Osteoblast (primary cell): ENCODE measurements around the gene CCDC70. TPM values are rescaled to one million over a fixed set of nuclear protein-coding genes. Genes with fewer than 3 reads are reported as not detected.

Experiments
- DNase-seq: peaks from one replicate; pipeline ENCODE4 v3.0.0; 2011; ENCODE audit warnings: low spot score, mixed read lengths; ENCODE audit not compliant: insufficient read length; ENCODE audit errors: missing footprints
- H2AFZ ChIP-seq: 2 replicates; pipeline ENCODE4 v1.6.0; 2011; ENCODE audit warnings: mild to moderate bottlenecking, low read length
- H3K27ac ChIP-seq: 2 replicates; pipeline ENCODE4 v1.5.1; 2011; ENCODE audit warnings: mild to moderate bottlenecking, low read depth, low read length, moderate library complexity
- H3K27me3 ChIP-seq: 2 replicates; pipeline ENCODE4 v1.6.0; 2012; ENCODE audit warnings: mild to moderate bottlenecking, control low read depth, inconsistent platforms, low read length, moderate library complexity; ENCODE audit not compliant: insufficient read depth
- H3K36me3 ChIP-seq: 2 replicates; pipeline ENCODE4 v1.5.1; 2011; ENCODE audit warnings: mild to moderate bottlenecking, low read length, control low read depth, moderate library complexity; ENCODE audit not compliant: insufficient read depth
- H3K4me1 ChIP-seq: 2 replicates; pipeline ENCODE4 v1.5.1; 2011; ENCODE audit warnings: mild to moderate bottlenecking, low read length, control low read depth, moderate library complexity; ENCODE audit not compliant: insufficient read depth
- H3K4me2 ChIP-seq: 2 replicates; pipeline ENCODE4 v1.6.0; 2011; ENCODE audit warnings: mild to moderate bottlenecking, low read length; ENCODE audit not compliant: insufficient read depth
- H3K4me3 ChIP-seq: fragments of 200-600 bp; sonication (generic); 3 replicates; pipeline ENCODE4 v1.5.1; 2012; ENCODE audit warnings: mild to moderate bottlenecking, low read length, inconsistent platforms; ENCODE audit not compliant: insufficient read depth
- H3K79me2 ChIP-seq: 2 replicates; pipeline ENCODE4 v1.6.0; 2012; ENCODE audit warnings: mild to moderate bottlenecking, low read length, control low read depth, inconsistent platforms; ENCODE audit not compliant: insufficient read depth
- H3K9me3 ChIP-seq: 2 replicates; pipeline ENCODE4 v1.5.1; 2011; ENCODE audit warnings: low read depth, low read length, control low read depth
- H4K20me1 ChIP-seq: 2 replicates; pipeline ENCODE4 v1.6.0; 2012; ENCODE audit warnings: mild to moderate bottlenecking, low read length, control low read depth; ENCODE audit not compliant: insufficient read depth
- CTCF ChIP-seq: IDR thresholded peaks from 2 replicates; pipeline ENCODE4 v1.5.1; 2011; ENCODE audit warnings: mild to moderate bottlenecking, low read depth, low read length, moderate library complexity; ENCODE audit errors: extremely low read depth
- total RNA-seq: library from RNA; depleted of rRNA; stranded (reverse); fragments of >200 nt; gene quantifications from 2 replicates; pipeline ENCODE4 v1.2.3, GENCODE V29; 2012

The CCDC70 gene
- total RNA-seq, result not detected in 2 replicates

GRCh38 chr13:51861723-51862300, at the start of gene CCDC70:
CCDC70 (plus strand) TSS chr13:51861969; CDS start chr13:51865412, 3,443 bp downstream.
- no peak within 1 kb of the TSS for H2AFZ ChIP-seq

GRCh38 chr13:51814071-51814470, 47.7 kb upstream of the CCDC70 start:
- no peak for TF ChIP-seq CTCF
- no peak for DNase-seq
- no peak overlapping the region for H2AFZ ChIP-seq
- H3K79me2 ChIP-seq, result no peaks in the 10 kb centered on the region
- H3K4me2 ChIP-seq, result no peak overlapping the region
- no peaks in the 10 kb centered on the region for H3K9me3 ChIP-seq
- H3K4me1 ChIP-seq, result no peaks in the 10 kb centered on the region
- no peaks in the 10 kb centered on the region for H4K20me1 ChIP-seq
- no peak overlapping the region for H3K27ac ChIP-seq
- no peaks in the 10 kb centered on the region for H3K36me3 ChIP-seq
- no peak overlapping the region for H3K4me3 ChIP-seq
- peaks cover 20% of the 10 kb centered on the region for H3K27me3 ChIP-seq

More at GRCh38 chr13:51861723-51862300, at the start of gene CCDC70:
- Histone ChIP-seq H3K4me1 (no peaks in the 10 kb centered on the region), H3K36me3 (no peaks in the 10 kb centered on the region), H3K9me3 (no peaks in the 10 kb centered on the region), H3K4me3 (no peak within 1 kb of the TSS), H3K27ac (no peak within 1 kb of the TSS), H3K4me2 (no peak within 1 kb of the TSS), H3K79me2 (no peaks in the 10 kb centered on the region), H3K27me3 (peaks cover 16% of the 10 kb centered on the region), H4K20me1 (no peaks in the 10 kb centered on the region)
- no peak for DNase-seq
- no peak for TF ChIP-seq CTCF

- Histone ChIP-seq H3K9me3 (no peaks in the 10 kb centered on the region), H3K4me3 (peak overlapping the region; percentile 57), H3K4me1 (no peaks in the 10 kb centered on the region), H2AFZ (peak overlapping the region; percentile 58), H3K27me3 (peaks cover 28% of the 10 kb centered on the region), H3K36me3 (no peaks in the 10 kb centered on the region), H3K4me2 (peak overlapping the region; percentile 75), H3K27ac (no peak overlapping the region), H4K20me1 (no peaks in the 10 kb centered on the region), H3K79me2 (no peaks in the 10 kb centered on the region)
- DNase-seq, result peak; percentile 84
- TF ChIP-seq CTCF, result peak; percentile 88
These were observed 46.7 kb upstream of the CCDC70 start for GRCh38 chr13:51814825-51815650.

GRCh38 chr13:51815848-51816247, 45.9 kb upstream of the CCDC70 start:
- no peaks in the 10 kb centered on the region for H3K36me3 ChIP-seq
- no peak overlapping the region for H2AFZ ChIP-seq
- H3K4me1 ChIP-seq, result no peaks in the 10 kb centered on the region
- H3K4me3 ChIP-seq, result no peak overlapping the region
- H4K20me1 ChIP-seq, result no peaks in the 10 kb centered on the region
- H3K79me2 ChIP-seq, result no peaks in the 10 kb centered on the region
- peaks cover 36% of the 10 kb centered on the region for H3K27me3 ChIP-seq
- no peak for DNase-seq
- no peak for TF ChIP-seq CTCF
- H3K9me3 ChIP-seq, result no peaks in the 10 kb centered on the region
- no peak overlapping the region for H3K27ac ChIP-seq
- no peak overlapping the region for H3K4me2 ChIP-seq
